MV-4-11 (cell line): ENCODE results near the gene ZNF891.

Experiments
- DNase-seq: peaks from one replicate; lab custom pipeline; 2025; lab: John Stamatoyannopoulos, UW

ZNF891 gene

DNA sequence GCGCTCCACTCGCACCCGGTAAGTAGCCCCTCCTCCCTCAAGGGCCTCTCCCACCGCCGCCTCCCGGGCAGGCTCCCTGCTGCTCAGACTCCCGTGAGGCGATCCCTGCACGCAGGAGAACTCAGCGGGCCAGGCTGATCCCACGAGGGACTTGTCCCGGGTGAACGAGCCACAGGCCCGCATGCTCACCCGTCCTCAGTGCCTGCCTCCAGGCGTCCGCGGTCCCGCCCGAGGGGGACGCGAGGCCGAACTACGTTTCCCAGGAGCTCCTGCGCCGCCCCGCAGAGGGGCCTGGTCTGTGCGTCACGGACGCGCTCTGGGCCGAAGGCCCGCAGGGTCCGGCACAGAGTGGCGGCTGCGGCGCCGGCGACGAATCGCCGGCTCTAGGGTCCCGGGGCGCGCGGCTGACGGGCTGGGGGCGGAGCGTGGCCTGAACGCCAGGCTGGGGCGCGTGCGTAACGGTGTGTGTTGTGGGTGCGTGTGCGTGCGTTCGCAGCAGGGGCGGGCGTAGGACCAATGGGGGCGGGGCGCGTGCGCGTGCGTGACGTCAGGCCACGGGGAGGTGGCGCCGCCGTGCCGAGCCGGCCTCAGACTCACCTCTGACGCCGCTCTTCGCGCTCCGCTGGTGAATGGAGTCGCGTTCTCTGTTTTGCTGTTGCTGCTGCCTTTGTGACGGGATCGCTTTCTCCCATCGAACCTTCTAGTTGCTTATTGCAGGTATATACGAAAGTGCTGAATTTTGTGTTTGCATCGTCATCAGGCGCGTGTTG lies at the start of gene ZNF891, which contains the start of gene ZNF10:
ZNF891 (minus strand) TSS at position 237 of the 770 bp plus-strand sequence. CDS start 8,356 bp downstream, outside the sequence.
ZNF10 (plus strand) TSS at position 590 of the 770 bp plus-strand sequence. CDS start 13,866 bp downstream, outside the sequence.
- peak; percentile 88 for DNase-seq

DNA sequence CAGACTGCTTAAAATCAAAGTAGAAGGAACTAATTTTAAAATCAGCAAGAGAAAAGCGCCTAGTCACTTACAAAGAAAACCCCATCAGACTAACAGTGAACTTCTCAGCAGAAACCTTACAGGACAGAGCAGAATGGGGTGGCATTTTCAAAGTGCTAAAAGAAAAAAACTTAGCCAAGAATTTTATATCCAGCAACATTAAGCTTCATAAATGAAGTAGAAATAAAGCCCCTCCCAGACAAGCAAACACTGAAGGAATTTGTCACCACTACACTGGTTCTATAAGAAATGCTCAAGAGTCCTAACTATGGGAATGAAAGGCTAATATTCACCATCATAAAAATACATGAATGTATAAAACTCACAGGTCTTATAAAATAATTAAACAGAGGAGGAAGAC lies 44.8 kb upstream of the ZNF891 start:
- no peak for DNase-seq

DNA sequence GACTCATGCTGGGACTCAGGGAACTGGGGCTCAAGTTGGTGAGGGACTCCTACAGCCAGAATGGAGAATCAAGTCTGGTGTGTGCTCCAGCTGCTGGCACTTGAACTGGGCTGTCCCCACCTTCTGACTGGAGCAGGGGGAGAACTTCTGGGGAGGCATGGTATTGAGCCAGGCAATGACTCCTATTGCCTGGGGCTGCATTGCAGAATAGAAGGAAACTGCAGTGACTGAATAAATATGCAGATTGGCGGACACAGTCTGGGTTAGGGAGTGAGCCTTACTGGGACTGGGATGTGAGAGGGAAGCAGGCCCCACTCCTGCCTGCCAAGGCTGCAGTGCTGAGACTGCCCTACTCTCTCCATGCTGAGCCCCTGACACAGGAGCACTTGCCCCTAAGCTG lies 42.4 kb upstream of the ZNF891 start:
- no peak for DNase-seq

DNA sequence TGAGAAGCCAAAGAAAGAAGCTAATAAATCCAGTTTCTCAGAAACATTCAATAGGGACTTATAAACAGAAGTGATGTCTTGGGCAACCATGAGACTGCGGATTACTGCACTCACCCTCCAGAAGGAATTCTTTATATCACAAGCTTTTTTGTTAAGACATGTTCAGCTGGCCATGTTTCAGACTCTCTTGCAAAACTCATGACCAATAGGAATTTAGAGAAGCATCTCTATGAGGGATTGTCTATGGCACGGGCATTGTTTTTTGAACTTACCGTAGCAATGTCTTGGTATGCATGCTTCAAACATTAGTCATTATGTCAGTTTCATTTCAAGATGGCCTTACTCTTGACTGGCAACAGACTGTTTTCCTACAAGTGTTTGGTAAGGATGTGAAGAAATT lies 35.7 kb upstream of the ZNF891 start:
- no peak for DNase-seq

- DNase-seq: no peak
Measured at GRCh38 chr12:133156125-133156690, 26.1 kb upstream of the ZNF891 start.

- DNase-seq: no peak
Measured at GRCh38 chr12:133145981-133146380, 15.9 kb upstream of the ZNF891 start.

DNA sequence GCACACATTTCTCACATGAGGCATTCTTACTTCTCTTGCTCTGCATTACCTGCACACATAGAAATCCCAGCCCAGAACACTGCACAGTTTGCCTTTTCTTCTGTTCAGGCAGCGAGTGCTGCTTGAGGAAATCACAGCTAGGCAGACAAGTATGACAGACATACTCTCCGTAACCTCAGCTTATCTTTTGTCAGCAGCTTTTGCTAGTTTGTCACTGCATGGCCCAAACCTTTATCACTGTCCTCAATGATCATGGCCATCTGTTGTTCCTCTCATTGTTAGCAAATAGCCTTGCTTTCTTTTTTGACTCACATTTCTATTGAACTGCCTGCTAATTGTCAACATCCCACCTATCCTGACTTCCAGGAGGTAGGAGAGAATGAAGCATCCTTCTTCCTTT lies 5.7 kb upstream of the ZNF891 start:
- DNase-seq: no peak

GRCh38 chr12:133130808-133131128 lies 694 bp upstream of the ZNF891 start:
- no peak for DNase-seq

DNA sequence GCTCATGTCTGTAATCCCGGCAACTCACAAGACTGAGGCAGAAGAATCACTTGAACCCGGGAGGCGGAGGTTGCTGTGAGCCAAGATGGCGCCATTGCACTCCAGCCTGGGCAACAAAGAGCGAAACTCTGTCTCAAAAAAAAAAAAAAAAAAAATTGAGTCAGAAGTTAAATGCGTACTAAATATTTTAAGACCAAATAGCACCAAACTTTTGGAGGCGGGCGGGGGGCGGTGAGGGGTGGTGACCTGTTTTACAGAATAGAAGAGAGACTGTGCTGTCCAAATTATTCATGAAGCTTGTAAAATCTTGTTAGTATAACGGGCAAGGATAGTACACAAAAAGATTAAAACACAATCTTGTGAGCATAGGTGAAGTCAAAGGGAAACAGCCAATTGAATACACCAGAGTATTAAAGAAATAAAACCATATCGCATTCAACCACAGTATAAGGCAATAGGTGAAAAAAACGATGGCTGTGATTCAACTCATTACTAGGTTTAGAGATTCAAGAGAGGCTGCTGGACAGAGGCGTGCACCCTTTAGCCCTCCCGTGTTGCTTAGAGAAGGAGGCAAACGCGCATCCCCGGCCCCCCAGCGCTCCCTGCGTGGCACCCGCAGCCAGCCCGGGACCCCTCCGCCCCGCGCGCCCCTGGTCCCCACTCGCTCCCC lies 571 bp downstream of the ZNF891 start:
- DNase-seq: no peak

DNA sequence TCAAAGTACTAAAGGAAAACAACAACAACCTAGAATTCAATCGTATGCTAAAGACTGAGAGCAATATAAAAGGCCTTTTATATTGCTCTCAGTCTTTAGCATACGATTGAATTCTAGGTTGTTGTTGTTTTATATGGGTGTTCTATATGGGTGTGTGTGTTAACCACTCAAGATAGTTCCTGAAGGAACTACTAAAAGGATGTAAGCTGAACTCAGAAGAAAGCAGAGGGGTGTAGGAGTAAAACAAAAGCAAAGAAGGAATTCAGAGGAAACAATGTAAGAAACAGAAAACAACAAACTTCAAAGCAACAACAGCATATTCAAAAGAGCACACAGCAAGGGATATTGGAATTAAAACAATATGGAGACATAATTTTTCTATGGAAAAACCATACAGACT lies 5.4 kb downstream of the ZNF891 start:
- DNase-seq: no peak

DNA sequence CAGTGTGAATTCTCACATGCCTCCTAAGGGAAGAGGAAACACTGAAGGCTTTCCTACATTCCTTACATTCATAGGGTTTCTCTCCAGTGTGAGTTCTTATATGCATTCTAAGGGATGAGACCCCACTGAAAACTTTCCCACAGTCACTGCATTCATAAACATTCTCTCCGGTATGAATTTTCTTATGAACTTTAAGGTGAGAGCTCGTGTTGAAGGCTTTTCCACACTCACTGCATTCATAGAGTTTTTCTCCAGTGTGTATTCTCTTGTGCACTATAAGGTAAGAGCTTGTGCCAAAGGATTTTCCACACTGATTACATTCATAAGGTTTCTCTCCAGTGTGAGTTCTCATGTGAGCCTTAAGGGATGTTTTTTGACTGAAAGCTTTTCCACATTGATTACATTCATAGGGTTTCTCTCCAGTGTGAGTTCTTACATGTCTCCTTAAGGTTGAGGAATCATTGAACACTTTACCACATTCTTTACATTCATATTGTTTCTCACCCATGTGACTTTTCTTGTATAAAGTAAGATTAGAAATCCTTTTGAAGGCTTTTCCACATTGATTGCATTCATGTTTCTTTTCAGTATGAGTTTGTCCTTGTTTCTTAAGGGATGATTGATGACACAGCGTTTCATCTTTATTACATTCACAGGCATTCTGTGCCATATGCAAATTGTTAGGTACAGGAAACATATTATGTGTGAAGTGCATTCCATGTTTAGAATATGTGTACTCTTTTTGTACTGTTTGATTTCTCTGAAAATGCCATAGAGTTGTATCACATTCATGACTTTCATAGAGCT lies 9.5 kb downstream of the ZNF891 start:
- peak; percentile 22 for DNase-seq

DNA sequence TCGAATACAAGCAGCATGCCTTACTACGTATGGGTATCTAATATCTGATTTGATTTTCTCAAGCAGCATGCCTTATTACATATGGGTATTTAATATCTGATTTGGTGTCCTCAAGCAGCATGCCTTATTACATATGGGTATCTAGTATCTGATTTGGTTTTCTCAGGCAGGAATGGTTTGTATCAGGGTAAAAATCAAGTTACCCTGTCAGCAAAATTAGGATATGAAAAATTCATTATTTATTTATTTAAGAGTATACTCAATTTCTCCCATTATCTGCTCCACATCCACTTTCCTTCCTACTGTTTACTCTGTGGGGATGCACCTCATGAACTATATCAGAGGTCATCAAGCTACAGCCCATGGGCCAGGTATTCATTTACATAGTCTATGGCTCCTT lies 21.9 kb downstream of the ZNF891 start:
- DNase-seq: no peak

DNA sequence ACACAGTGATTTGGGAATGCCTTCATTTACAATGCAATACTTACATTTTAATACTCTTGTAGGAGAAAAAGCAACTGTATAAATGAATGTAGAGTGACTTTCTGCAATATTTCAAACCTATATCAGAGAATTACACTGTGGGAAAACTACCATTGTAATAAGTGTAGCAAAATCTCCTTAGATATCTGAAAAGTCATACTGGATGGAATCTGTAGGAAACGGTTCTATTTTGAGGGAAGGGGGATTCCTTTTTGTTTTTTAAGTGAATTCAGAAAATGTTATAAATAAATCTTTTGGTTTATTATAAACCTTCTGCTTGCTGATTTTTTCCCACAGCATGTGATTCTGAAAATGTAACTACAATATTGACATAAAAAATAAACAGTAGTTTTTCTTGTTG lies 23.0 kb downstream of the ZNF891 start:
- no peak for DNase-seq

DNA sequence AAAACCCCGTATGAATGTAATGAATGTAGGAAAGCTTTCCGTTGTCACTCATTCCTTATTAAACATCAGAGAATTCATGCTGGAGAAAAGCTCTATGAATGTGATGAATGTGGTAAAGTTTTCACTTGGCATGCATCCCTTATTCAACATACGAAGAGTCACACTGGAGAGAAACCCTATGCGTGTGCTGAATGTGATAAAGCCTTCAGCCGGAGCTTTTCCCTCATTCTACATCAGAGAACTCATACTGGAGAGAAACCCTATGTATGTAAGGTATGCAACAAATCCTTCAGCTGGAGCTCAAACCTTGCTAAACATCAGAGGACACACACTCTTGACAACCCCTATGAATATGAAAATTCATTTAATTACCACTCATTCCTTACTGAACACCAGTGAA lies 23.8 kb downstream of the ZNF891 start:
- peak; percentile 4 for DNase-seq

DNA sequence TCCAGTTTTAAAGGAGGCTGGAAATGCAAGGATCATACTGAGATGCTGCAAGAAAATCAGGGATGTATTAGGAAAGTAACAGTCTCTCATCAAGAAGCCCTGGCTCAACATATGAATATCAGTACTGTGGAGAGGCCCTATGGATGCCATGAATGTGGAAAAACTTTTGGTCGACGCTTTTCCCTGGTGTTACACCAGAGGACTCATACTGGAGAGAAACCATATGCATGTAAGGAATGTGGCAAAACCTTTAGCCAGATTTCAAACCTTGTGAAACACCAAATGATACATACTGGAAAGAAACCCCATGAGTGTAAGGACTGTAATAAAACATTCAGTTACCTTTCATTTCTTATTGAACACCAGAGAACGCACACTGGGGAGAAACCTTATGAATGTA lies 24.5 kb downstream of the ZNF891 start:
- no peak for DNase-seq

DNA sequence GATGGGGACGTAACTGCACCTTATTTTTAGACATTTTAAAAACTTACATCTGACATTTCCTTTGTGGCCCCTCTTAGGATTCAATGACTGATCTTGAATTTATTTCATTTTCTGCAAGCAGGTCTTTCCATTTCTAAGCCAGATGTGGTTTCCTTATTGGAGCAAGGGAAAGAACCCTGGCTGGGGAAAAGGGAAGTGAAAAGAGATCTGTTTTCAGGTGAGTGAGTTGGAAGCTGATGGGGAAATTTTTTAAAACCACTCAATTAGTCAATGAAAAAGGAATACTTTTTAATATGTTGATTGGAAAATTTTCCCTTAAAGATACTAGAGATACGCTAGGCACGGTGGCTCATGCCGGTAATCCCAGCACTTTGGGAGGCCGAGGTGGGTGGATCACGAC lies 46.7 kb downstream of the ZNF891 start:
- DNase-seq: no peak

GRCh38 chr12:133081159-133081780 lies 48.8 kb downstream of the ZNF891 start:
- DNase-seq: no peak

DNA sequence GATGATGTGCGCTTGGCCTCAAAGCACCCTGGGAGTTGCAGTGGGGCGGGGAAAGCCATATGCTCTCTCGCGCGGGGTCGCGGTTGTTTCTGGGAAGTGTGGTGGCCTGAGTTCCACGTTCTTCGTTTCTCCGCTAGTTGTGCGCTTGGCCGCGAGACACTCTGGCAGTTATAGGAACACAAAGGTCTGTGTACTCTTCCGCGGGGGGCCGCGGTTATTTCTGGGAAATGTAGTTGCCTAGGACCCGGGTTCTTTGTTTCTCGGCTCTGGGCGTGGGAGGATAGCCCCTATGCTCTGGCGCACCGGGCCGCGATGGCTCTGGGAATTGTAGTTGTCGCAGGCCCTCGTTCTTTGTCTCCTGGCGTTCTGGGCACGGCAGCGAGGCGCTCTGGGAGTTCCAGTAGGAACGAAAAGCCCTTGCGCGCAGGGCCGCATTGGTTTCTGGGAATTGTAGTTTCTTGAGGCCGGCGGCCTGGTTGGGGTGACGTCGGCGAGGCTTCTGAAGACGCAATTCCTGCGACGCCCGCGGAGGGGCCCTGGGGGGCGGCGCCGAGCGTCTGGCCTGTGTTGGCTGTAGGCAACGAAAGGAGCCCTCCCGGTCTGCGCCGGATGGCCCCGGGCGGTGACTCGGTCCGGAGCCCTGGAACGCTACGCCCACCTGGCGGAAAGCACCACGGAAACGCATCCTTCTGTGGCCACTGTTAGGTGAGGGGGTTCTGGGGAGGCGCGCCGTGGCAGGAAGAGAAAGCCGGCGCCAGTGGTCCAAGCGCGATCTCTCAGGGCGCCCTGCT lies 49.5 kb downstream of the ZNF891 start, which contains the start of gene ZNF140:
ZNF140 (plus strand) TSS at position 556 of the 791 bp plus-strand sequence. CDS start 398 bp downstream, outside the sequence.
- DNase-seq: peak; percentile 95

DNA sequence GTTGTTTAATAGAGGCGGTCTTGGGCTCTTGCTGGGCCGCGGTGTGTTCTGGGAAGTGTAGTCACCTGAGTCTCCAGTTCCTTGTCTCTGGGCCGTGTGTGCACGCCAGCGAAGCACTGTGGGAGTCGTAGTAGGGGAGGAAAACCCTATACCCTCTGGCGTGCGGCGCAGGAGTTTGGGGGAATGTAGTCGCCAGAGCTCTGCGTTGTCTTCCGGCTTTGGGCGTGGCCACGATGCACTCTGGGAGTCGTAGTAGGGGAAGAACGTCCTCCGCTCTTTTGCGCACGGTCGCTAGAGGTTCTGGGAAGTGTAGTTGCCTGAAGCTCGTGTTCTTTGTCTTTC lies 50.1 kb downstream of the ZNF891 start:
- peak; percentile 100 for DNase-seq

DNA sequence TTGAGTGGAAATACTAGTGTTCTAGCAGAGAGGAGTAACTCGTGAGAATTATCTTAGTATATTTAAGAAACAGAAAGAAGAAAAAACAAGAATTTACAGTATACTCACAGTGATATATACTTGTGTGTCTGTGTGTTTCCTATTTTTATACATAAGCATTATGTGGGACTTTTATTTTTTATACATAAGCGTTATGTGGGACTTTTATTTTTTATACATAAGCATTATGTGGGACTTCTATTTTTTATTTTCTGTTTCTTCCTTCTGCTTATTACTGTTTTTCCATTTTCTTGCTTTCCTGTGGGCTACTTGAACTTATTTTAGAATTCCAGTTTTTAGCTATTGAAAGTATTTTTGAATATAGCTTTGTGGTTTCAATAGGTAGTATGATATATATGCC lies 56.2 kb downstream of the ZNF891 start:
- DNase-seq: no peak

DNA sequence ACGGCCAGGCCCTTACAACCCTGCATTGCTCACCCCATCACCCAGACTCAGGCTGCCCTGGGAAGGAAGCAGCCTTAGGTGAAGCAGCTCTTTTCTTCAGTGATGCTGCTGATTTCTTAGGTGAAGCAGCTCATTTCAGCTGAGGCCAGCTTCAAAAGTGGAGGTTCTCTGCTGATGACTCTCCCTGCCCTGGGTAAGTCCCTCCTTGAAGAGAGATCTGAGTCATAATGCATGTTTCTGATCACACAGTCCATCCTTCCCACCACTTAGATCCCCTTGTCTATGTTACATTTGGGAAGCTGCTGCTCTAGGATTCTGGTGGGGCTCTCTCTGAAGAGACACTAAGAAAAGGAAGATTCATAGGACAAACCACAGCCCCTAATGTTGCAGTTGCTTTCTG lies 66.5 kb downstream of the ZNF891 start:
- no peak for DNase-seq
